Bronchial epithelial cell (primary cell): ENCODE measurements around the gene LMX1B. TPM values are rescaled to one million over a fixed set of nuclear protein-coding genes. Genes with fewer than 3 reads are reported as not detected.

Experiments used
- DNase-seq: peaks from one replicate; pipeline ENCODE4 v3.0.0-alpha.2; 2010; ENCODE audit warnings: low read depth
- FAIRE-seq: peaks from 2 replicates; lab custom pipeline; 2011; peaks lifted over from hg19 to GRCh38; lab: Jason Lieb, UNC
- H3K27me3 ChIP-seq: 2 replicates; pipeline ENCODE4 v1.5.1; 2011; ENCODE audit warnings: low read length; ENCODE audit not compliant: control insufficient read depth, insufficient read depth
- H3K36me3 ChIP-seq: 2 replicates; pipeline ENCODE4 v1.5.1; 2011; ENCODE audit warnings: low read length; ENCODE audit not compliant: control insufficient read depth, insufficient read depth
- H3K4me3 ChIP-seq: 2 replicates; pipeline ENCODE4 v1.5.1; 2011; ENCODE audit warnings: mild to moderate bottlenecking, low read depth, low read length, control low read depth
- CTCF ChIP-seq: IDR thresholded peaks from 2 replicates; pipeline ENCODE4 v1.5.1; 2011; ENCODE audit warnings: mild to moderate bottlenecking, moderate library complexity, low read length, control low read depth, inconsistent platforms; ENCODE audit not compliant: insufficient read depth, severe bottlenecking
- total RNA-seq: library from RNA; depleted of rRNA; stranded (reverse); fragments of >200 nt; gene quantifications from 2 replicates; pipeline ENCODE4 v1.2.1, GENCODE V29; 2014

The LMX1B gene
- total RNA-seq, 1 donor from 2014 or later: not detected

GRCh38 chr9:126670270-126670669 is 56.5 kb downstream of the LMX1B start:
- DNase-seq (peak; percentile 70), FAIRE-seq (peak; percentile 92)
- H3K27me3 ChIP-seq: peaks cover 5% of the 10 kb centered on the region

DNA sequence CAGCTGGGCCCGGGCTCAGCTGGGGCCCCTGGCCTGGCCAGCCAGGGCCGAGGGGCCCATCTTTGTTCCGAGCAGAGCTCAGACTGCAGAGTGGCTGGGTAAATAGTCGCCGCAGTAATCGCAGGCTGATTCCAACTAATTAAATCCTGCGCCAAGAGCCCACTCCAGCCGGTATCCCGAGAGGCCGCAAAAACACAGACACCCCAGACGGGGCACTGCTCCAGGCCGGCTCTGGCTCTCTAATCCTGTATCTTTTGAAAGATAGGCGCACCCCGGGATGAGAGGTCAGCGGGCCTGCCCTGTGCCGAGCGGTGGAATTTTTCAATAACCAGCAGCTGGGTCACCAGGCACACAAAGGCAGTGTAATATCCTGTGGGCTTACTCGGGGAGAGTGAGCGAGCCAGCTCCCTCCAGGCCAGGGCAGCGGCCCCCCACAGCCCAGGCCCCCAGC is 57.7 kb downstream of the LMX1B start:
- Histone ChIP-seq H3K27me3 (peaks cover 6% of the 10 kb centered on the region), H3K4me3 (no peak overlapping the region), H3K36me3 (no peaks in the 10 kb centered on the region)
- TF ChIP-seq CTCF: no peak
- no peak for FAIRE-seq
- DNase-seq: no peak

More at GRCh38 chr9:126670270-126670669, 56.5 kb downstream of the LMX1B start:
- H3K4me3 ChIP-seq: no peak overlapping the region
- TF ChIP-seq CTCF: no peak
- H3K36me3 ChIP-seq: no peaks in the 10 kb centered on the region

DNA sequence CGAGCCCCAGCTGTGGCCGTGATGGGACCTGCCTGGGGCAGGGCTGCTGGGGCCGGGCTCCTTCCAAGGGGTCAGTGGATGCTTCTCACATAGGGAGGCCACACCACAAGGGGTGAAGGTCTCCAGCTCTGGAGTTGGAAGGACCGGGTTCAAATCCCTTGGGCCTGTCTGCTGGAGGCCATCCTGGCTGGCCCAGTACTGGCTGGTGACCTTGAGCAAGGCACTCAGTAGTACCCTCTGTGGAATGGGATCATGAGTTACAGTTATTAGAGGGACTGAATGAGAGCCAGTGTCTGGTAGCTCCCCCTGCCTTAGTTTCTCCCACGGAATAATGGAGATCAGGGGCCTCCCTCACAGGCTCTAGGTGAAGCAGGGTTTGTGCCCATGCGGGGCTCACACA is 58.3 kb downstream of the LMX1B start:
- Histone ChIP-seq H3K4me3 (no peak overlapping the region), H3K27me3 (peaks cover 8% of the 10 kb centered on the region), H3K36me3 (no peaks in the 10 kb centered on the region)
- DNase-seq: no peak
- FAIRE-seq: no peak
- TF ChIP-seq CTCF: no peak

GRCh38 chr9:126672634-126673284 is 59.0 kb downstream of the LMX1B start:
- no peak for TF ChIP-seq CTCF
- no peak for DNase-seq
- H3K27me3 ChIP-seq: peaks cover 10% of the 10 kb centered on the region
- H3K36me3 ChIP-seq: no peaks in the 10 kb centered on the region
- FAIRE-seq: no peak
- no peak overlapping the region for H3K4me3 ChIP-seq

DNA sequence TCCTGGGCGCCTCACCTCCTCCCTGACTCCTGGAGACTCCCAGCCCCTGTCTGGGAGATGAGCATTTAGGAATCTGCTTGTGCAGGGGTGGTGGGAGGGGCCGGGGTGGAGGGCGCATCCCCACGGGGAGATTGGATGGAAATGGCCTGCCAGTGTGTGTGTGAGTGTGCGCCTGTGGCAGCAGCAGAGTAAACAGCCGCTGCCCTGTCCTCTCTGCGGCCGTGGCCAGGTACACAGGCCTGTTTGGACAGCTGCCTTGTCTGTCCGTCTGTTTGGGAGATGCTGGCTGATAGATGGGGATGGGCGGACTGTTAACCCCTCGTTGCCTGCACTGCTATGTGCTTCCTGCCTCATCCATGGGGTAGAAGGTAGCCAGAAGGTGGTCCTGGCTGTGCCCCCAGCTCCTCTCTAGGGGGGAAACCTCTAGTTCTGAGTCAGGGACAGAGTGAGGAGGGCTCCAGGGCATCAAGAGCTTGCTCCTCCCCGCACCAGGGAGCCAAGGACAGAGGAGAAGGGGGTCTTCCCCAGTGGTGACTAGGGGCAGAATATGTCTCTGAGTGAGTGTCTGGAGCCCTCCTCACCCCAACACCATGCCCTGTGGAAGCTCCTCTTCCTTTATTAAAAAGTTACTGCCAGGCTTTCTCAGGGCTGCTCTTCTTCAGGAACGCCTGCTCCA is 60.1 kb downstream of the LMX1B start:
- no peak for TF ChIP-seq CTCF
- FAIRE-seq: no peak
- peaks cover 8% of the 10 kb centered on the region for H3K27me3 ChIP-seq
- DNase-seq: no peak
- no peaks in the 10 kb centered on the region for H3K36me3 ChIP-seq
- no peak overlapping the region for H3K4me3 ChIP-seq
